Measurements from ENCODE around the gene TULP4.
"Not testable (repeated sequence)": the region's sequence is repeated elsewhere in the genome, so short reads cannot be mapped to it uniquely, and the experiment has no call there.

TULP4 gene

GRCh38 chr6:158361961-158362669, 49.9 kb downstream of the TULP4 start:
- no peak for DNase-seq

DNA sequence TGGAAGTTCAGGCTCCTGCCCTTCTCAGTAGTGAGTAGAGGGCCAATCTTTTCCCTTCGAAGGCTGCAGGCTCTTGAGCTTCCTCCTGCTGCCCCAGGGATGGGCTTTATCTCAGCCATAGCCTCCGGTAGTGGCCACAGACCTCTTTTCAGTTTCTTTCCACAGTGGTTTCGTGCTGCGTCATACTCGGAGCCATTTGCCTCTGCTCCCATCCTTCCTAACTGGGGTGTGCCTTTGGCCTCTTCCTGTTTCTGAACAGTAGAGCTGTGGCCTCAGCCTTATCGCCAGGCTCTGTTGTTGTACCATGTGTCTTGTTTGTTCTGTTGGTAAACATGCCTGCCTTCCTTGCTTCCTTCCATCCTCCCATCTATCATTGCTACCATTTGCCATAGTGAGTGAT, 54.1 kb downstream of the TULP4 start:
- DNase-seq = peak; percentile 83

DNA sequence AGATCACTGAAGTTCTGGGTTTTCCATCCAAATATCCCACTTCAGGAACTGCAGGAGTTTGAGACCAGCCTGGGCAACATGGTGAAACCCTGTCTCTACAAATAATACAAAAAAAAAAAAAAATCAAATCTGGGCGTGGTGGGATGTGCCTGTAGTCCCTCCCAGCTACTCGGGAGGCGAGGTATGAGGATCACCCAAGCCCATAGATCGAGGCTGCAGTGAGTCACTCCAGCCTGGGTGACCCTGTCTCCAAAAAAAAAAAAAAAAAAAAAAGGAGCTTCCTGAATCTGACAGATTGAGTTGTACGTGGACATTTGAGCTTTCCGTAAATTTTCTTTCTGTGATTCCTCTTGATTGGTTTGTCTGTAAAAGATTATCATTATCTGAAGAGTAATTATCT, 55.6 kb downstream of the TULP4 start:
- DNase-seq = no peak

DNA sequence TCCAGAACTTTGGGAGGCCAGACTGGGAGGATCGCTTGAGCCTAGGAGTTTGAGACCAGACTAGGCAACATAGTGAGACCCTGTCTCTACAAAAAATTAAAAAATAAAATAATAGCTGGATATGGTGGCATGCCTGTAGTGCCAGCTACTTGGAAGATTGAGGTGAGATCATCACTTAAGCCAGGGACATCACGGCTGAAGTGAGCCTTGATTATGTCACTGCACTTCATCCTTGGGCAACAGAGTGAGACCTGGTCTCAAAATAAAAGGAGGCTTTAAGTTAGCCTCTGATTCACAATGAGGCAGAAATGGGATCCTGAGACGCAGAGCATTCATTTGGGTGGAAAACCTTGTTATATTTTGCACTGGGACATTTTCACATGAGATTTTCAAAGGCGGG, 57.0 kb downstream of the TULP4 start:
- no peak for DNase-seq

GRCh38 chr6:158370805-158371204, 58.5 kb downstream of the TULP4 start:
- DNase-seq = no peak

- DNase-seq = no peak
These were observed 59.0 kb downstream of the TULP4 start for GRCh38 chr6:158371261-158371660.

DNA sequence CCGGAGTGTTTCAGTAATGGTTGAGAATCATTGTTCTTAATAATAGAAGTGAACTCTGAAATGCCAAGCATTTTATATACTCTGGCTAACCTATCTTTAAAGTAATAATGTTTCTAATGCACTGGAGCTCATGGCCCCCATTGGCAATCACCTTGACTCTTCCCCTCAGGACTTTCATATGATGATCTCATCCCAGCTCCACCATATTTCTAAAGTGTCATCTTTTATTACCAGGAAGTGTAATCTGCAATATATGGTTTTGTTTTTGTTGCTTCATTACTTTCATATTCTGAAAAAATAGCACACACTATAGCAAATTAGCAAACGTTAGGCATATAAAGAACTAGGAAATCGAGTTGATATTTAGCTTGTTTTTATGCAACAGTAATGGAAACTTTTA, 60.3 kb downstream of the TULP4 start:
- no peak for DNase-seq

DNA sequence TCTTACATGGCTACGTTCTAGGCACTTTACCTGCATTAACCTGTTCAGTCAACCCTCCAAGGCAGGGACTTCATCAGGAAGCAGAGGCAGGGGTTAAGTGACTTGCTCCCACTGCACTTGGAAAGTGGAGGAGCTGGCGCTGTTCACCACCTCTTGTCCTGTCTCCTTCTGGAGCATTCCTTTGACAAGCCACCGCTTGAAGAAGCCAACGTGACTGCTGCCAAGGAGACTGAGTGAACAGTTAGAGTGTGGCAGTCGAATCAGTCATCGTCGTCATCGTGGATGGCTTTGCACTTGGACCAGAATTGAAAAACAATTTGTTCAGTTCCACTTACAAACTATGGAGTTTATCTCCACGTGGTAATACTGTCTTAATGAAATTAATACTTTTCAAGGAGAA, 60.9 kb downstream of the TULP4 start:
- no peak for DNase-seq

- no peak for DNase-seq
These were observed 61.8 kb downstream of the TULP4 start for GRCh38 chr6:158374020-158374419.

DNA sequence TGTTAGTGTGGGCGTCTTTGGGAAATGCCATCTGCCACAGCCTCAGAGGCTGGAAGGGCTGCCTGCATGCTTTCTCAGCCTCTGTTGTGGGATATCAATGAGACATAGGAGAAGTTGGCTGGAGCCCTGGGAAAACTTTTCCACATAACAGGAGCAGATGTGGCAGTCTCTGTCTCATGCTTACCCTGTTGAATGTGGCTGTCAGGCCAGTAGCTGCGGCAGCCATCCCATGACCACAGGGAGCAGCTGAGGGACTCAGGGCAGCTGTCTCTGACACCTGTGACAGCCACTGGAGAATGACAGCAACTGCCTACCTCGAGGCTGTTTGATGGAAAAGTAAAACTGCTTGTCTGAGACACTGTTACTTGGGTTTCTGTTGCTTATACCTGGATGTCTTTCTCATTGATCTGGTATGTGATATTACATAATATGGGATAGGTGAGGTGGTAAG, 64.4 kb downstream of the TULP4 start:
- DNase-seq = no peak

DNA sequence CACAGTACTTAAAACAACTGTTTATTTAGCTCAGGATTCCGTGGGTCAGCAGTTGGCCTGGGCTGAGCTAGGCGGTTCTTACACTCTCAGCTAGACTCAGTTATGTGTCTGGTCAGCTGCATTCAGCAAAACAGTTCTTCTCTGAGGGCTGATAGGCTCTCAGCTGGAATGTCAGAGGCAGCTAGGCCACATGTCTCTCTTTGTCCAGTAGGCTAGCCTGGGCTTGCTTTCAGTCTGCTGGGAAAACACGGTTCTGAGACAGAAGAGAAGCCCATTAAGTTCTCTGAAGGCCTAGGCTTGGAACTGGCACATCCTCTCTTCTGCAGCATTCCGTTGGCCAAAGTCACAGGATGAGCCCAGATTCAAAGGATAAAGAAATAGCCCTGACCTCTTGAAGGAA, 65.6 kb downstream of the TULP4 start:
- no peak for DNase-seq

GRCh38 chr6:158379336-158379735, 67.1 kb downstream of the TULP4 start:
- no peak for DNase-seq

GRCh38 chr6:158381214-158381613, 68.9 kb downstream of the TULP4 start:
- DNase-seq = no peak

DNA sequence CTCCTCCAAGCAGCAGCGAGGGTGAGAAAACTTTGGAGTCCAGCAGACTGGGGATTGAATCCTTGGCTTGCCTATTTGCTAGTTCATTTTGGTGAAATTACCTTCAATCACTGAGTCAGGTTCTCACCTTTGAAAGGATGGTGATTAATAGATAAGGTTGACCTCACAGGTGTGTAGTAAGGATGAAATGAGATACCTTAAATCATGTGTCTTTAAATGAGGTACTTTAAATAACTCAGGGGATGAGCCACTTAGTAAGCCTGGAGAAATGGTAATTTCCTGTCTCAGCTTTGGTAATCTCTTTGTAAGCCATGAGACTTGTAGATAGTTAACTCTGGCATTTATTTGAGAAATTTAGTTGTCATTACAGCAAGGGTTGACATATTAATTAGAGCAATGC, 70.2 kb downstream of the TULP4 start:
- DNase-seq = no peak

DNA sequence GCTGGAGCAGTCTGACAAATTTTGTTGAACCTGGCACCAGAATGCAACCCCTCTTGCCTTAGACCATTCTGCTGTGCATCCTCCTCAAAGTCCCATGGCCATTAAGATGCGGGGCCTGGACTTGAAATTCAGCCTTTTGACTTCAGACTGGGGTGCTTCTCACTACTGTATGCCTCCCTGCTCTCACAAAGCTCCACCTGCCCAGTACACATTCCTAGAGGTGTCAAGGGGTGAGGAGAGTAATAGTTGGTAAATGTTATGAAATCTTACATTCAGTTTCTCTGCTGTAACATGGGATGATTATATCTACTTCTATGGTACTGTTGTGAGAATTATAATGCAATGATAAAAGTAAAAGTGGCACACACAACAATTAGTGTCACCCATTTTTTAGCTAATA, 70.8 kb downstream of the TULP4 start:
- DNase-seq = no peak

- DNase-seq = no peak
These were observed 71.3 kb downstream of the TULP4 start for GRCh38 chr6:158383542-158383941.

- DNase-seq = no peak
These were observed 72.4 kb downstream of the TULP4 start for GRCh38 chr6:158384671-158385110.

GRCh38 chr6:158387036-158387435, 74.8 kb downstream of the TULP4 start:
- peak; percentile 68 for DNase-seq

- no peak for DNase-seq
These were observed 75.3 kb downstream of the TULP4 start for GRCh38 chr6:158387578-158387977.

- no peak for DNase-seq
These were observed 76.5 kb downstream of the TULP4 start for GRCh38 chr6:158388727-158389126.

GRCh38 chr6:158389193-158389919, 77.1 kb downstream of the TULP4 start:
- no peak for DNase-seq

DNA sequence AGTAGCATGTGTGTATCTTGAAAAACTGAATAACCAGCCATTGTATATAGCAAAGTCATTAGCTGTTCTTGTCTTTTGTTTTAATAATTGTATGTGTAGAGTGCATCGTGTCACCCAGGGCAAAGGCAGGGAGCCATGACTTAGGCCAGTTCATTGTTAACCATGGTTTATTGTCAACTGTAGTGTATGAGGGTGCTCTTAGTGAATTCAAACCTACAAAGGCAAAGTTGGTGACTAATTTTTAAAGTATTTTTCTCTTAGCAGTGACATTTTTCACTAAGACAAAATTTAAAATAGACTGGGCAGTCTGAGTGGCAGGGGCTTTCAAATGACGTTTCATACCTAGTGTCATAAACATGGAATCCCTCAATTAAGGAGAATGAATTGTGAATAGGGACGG, 79.0 kb downstream of the TULP4 start:
- DNase-seq = no peak

- not testable (repeated sequence) for DNase-seq
These were observed 79.7 kb downstream of the TULP4 start for GRCh38 chr6:158391977-158392376.

DNA sequence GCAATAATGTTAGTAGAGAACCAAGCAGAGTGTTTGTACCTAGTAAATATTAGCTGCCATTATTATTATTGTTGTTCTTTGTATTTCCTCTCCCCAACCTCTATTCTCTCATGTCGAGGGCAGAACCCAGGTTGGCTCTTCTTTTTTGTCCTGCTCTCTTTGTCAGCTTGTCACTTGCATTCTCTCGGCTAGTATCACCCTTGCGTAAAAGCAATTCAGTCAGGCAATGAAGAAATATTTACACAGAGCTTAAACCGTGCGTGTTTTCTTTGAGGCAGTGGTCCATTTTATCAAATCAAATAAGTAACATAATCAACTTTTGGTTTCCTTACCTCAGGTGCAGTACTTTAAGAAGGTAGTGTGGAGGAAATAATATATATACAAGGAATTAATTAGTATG, 83.9 kb downstream of the TULP4 start:
- no peak for DNase-seq

DNA sequence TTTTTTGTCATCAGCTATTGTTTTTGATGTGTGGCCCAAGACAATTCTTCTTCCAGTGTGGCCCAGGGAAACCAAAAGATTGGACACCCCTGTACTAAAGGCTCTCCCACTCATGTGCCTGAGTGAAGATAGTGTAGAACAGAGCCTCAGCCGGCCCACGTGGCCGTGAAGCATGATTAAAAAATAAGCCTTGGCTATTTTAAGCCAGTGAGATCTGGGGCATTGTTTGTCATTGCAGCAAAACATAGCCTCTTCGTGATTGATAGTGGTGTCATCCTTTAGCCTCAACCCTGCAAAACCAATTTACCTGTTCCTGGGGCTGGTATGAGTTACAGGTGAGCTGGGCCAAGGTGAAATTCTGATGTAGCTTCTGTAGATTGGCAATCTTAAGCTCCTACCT, 85.3 kb downstream of the TULP4 start:
- DNase-seq = no peak
